Hematopoietic multipotent progenitor cell treated with erythropoietin and hydrocortisone succinate and interleukin-3 and kit ligand, for 4 days (in vitro differentiated cells): ENCODE data around the gene MADCAM1.
"Not testable (repeated sequence)": the region's sequence is repeated elsewhere in the genome, so short reads cannot be mapped to it uniquely, and the experiment has no call there.

ENCODE experiments used
- DNase-seq: peaks from one replicate; pipeline ENCODE4 v3.0.0-alpha.2; 2015

MADCAM1 gene

DNA sequence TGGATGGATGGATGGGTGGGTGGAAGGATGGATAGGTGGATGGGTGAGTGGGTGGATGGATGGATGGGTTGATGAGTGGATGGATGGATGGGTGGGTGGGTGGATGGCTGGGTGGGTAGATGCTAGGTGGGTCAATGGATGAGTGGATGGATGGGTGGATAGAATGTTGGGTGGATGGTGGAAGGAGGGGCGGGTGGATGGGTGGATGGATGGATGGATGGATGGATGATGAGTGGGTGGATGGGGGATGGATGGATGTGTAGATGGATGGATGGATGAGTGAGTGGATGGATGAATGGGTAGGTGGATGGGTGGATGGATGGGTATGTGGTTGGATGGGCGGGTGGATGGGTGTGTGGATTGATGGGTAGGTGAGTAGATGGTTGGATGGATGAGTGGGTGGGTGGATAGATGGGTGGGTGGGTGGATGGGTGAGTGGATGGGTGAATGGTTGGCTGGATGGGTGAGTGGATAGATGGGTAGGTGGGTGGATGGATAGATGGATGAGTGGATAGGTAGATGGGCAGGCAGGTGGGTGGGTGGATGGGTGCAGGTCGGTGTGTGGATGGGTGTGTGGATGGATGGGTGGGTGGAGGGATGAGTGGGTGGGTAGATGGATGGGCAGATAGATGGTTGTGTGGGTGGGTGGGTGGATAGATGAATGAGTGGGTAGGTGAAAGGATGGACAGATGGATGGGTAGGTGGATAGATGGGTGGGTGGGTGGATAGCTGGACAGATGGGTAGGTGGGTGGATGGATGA is 31.1 kb upstream of the MADCAM1 start:
- no peak for DNase-seq

DNA sequence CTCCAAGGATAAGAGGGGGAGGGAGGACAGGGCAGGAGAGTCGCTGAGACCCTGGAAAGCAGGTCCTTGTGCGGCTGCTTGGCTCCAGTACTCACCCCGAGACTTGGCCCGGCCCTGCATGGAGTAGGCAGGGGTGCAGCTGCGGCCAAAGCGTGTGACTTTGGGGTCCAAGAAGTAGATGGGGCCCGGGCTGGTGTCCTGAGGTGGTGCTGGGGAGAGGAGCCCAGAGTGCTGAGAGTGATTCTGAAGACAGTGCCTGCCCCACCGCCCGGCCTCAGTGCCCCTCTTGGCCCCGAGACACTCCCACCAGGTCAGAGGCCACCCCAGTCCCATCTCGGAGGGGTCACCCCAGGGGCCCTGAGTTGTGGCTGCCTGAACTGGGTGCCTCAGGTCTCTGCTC is 28.7 kb upstream of the MADCAM1 start:
- DNase-seq: no peak

GRCh38 chr19:468587-469256 is 27.6 kb upstream of the MADCAM1 start:
- DNase-seq: no peak

GRCh38 chr19:469833-470232 is 26.5 kb upstream of the MADCAM1 start:
- no peak for DNase-seq

DNA sequence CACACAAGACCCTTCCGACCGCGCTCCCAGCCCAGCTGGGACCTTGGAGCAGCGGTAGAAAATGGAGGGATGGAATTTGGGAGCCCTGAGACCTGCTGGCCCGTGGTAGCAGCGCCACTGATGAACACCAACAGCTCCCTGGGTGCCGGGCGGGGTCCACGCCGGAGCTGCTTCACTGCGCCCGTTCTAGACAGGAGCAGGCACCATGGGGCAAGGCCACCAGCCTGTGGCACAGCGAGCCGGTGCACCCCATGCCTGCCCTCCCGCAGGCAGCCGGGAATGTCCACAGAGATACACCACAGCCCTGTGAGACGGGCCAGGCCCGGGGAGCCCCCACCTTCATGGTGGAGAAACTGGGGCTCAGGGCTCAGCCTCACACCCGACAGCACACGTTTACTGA is 25.6 kb upstream of the MADCAM1 start:
- DNase-seq: no peak

- no peak for DNase-seq
These were observed 24.1 kb upstream of the MADCAM1 start for GRCh38 chr19:472005-472858.

DNA sequence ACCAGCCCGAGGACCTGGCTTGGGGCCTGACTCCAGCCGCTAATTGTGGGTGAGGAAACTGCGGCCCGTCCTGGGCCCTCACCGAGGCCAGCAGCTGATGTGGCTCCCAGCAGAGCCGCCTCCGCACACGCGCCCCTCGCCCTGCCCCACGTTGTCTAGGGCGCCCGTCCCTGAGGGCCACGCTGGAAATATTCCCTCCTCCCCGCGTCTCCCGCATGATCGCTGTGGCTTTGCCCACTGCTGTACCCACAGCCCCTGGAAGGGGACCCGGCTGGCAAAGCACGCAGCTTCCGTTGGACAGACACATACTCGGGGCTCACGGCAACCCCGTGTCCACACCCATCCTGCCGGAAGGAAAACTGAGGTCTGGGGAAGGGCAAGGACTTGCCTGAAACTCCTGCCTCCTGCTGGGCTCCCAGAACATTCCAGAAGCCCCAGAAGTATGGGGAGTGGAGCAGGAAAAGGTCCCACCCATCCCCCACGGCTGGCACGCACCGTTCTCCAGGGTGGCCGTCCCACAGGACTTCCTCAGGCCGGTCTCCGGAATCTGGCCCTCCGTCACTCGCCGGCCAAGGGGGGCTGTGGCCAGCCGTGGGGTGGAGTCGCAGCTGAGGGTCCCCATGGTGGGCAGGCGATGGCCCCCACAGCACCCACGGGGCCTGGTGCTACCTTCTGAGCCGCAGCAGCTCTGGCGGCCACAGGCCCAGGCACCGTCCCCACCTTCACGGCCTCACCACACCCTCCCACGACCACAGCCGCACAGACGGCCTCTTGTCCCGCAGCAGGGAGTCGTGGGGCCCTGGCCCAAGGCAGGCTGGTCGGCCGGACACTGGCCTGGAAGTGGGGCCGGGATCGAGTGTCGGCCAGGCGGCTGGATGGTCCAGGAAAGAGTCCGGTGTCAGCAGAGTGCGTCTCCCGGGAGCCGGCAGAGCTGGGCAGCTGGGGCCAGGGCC is 21.9 kb upstream of the MADCAM1 start:
- no peak for DNase-seq

DNA sequence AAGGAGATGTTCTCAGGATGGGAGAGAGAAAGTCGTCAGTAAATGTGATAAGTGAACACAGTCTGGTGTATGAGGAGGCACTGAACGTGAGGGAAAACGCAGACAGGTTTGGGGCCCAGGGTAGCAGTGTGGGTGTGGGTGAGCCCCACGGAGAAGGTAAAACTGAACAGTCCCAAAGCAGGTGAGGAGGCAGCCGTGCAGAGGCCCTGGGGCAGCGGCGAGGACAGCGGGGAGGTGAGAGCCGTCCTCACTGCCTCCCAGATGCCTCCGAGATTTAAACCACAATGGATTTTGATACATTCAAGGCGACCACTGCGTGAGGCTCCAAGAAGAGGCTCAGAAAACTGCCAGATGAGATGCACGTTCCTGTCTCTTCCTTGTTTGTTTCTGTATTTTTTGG is 20.9 kb upstream of the MADCAM1 start:
- DNase-seq: no peak

GRCh38 chr19:478236-478903 is 17.9 kb upstream of the MADCAM1 start:
- DNase-seq: no peak

GRCh38 chr19:478976-479375 is 17.3 kb upstream of the MADCAM1 start:
- DNase-seq: no peak

- DNase-seq: peak; percentile 63
These were observed 16.1 kb upstream of the MADCAM1 start for GRCh38 chr19:480016-480855.

DNA sequence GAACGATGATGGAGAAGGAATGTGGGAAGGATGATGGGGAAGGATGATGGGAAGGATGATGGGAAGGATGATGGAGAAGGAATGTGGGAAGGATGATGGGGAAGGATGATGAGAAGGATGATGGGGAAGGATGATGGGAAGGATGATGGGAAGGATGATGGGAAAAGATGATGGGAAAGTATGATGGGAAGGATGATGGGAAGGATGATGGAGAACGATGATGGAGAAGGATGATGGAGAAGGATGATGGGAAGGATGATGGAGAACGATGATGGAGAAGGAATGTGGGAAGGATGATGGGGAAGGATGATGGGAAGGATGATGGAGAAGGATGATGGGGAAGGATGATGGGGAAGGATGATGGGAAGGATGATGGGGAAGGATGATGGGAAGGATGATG is 15.2 kb upstream of the MADCAM1 start:
- not testable (repeated sequence) for DNase-seq

DNA sequence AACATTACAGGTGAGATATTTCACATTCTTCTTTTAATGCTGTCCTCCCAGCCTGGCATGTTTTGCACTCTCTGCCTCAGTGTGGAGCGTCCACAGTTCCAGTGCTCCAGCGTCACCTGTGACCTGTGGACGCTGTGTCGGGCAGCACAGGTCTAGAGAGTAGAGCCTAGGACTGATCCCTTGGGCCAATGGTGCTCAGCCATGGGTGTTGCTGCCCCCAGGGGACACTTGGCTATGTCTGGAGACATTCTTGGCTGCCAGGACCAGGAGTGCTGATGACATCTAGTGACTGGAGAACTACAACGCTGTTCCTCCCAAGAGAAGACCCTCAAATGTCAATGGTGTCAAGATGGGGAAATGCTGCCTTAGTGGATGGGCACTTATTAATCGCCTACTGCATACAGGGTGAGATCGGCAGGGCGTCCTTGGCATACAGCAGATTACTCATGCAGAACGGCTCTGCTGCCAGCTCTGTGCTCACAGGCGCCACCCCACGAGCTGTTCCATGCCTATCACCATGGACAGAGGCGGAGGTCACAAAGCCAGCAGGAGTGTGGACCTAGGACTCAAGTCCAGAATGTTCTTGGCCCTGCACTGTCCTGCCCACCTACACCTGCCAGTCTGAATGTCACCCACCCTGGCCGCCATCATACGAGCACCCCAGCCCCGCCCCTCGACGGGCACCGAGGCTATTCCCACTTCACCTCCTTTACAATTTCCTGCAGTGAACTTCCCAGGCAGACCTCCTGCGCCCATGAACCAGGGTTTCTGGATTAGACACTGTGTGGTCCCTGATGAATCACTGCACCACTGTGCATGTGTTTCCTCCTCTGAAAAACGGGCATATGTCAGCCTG is 13.9 kb upstream of the MADCAM1 start:
- no peak for DNase-seq

DNA sequence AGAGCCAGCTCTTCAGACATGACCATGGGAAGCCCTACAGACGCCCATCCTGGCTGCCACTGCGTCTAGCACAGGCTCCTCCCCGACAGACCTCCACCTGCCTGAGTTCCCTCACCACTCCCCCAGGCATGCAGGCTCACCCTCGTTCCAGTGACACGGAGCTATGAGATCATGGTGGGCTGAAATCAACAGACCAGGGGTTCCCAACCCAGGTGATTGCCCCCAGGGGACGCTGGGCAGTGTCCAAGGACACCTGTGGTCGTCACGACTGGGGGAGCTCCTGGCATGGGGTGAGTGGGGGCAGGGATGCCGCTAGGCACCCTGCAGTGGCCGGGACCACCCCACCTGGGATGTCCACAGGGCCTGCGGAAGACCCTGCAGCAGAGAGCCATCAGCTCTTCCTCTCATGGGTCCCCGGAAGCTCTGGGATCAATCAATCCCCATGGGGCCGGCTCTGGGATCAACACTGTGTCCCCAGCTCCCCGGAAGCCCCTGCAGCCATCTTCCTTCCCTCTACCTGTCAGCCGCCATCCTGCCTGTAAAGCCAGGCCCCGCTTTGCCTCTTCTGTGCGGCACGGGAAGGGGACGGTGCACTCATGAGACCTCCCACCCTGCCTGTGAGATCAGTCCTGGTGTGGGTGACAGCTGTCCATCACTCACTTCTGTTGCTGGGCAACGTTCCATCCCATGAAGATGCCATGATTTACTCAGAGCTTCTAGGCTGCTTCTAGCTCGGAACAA is 12.8 kb upstream of the MADCAM1 start:
- no peak for DNase-seq

GRCh38 chr19:484494-484893 is 11.8 kb upstream of the MADCAM1 start:
- DNase-seq: no peak

DNA sequence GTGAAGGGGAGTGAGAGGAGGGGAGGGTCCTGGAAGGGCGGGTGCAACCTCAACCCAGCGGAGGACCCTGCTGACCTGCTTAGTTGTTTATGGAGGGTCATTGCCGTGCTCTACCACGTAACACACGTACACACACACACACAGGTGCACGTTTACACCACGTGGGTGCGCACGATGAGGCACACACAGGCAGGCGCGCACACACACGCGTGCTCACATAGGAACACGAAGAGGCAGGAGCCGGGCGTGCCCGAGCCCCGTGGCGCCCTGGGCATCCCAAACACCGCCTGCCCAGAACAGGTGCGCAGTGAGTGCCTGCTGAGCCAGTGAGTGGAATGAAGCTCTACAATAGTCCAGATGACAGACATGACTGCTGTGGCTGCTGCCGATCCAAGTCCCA is 11.2 kb upstream of the MADCAM1 start:
- DNase-seq: no peak

- no peak for DNase-seq
These were observed 10.6 kb upstream of the MADCAM1 start for GRCh38 chr19:485583-486236.
